ENCODE data around the gene OGT. TPM values are rescaled to one million over a fixed set of nuclear protein-coding genes. Genes with fewer than 3 reads are reported as not detected.
A peak's percentile ranks its signal among the peaks of the same experiment; 100 is the strongest.

Gene OGT
- total and polyA plus RNA-seq, 10 of the 15 experiments (the other 5 are each of a cell fraction or from before 2014, with no cell fraction given): 38.2 to 671 (median 107) TPM

- H4K20me1 ChIP-seq (ENCODE audit: control insufficient read depth, insufficient read depth): no peaks in the 10 kb centered on the region
- SMC1A ChIA-PET (ENCODE audit: uncharacterized antibody, unreplicated experiment): no interaction called here
- DNase-seq (ENCODE audit: low read depth, low spot score): no peak
- intact Hi-C loops (cut with micrococcal nuclease; ENCODE audit: unreplicated experiment): no loop called here
- peak; percentile 83 for ATAC-seq
- H3K4me3 ChIP-seq: peak overlapping the region; percentile 60
- no peaks in the 10 kb centered on the region for H3K27me3 ChIP-seq (replicated peaks in 1 of 2; ENCODE audit: control insufficient read depth in 2 of 2, insufficient read depth in 2 of 2, low read length in 1 of 2)
- CTCF ChIA-PET: interaction anchor here (1.0 kb wide), 1 partner anchor 42 kb away, joined by 3 read pairs; no protein-coding TSS in a partner anchor
- H3K79me2 ChIP-seq (ENCODE audit: control insufficient read depth, insufficient read depth, low read length): no peaks in the 10 kb centered on the region
- H3K9me3 ChIP-seq (replicated peaks; ENCODE audit: control insufficient read depth, insufficient read depth, low read length): no peaks in the 10 kb centered on the region
- no peaks in the 10 kb centered on the region for H3K36me3 ChIP-seq (ENCODE audit: control insufficient read depth in 2 of 2, insufficient read depth in 2 of 2, low read length in 1 of 2)
- H3K9ac ChIP-seq (ENCODE audit: control insufficient read depth, insufficient read depth, low read length): peak overlapping the region; percentile 7; the same call in 1 of the 2 replicates
- no peak overlapping the region for H3K27ac ChIP-seq (ENCODE audit: control insufficient read depth, insufficient read depth)
- no peak for FAIRE-seq
- H2AFZ ChIP-seq (ENCODE audit: control insufficient read depth, low read depth, low read length): peak overlapping the region; percentile 75
- POLR2A ChIA-PET: interaction anchor here (0.7 kb wide), 1 partner anchor 98 kb away, joined by 3 read pairs; no protein-coding TSS in a partner anchor
- no peaks in the 10 kb centered on the region; the same call in 1 of the 2 replicates for H3K4me1 ChIP-seq (ENCODE audit: control insufficient read depth, insufficient read depth, low read length)
- RAD21 ChIA-PET (ENCODE audit: unreplicated experiment): interaction anchor here (1.2 kb wide), 1 partner anchor 41 kb away, joined by 4 read pairs; the partner anchor contains the start of gene OGT
- in situ Hi-C loops (cut with MboI): no loop called here
- 47% methylated on average over 64 of the region's 76 CpGs for WGBS (ENCODE audit: insufficient coverage, insufficient replicate concordance, low lambda C conversion rate, missing lambda C conversion rate)
- peak overlapping the region; percentile 89 for H3K4me2 ChIP-seq (ENCODE audit: control insufficient read depth, insufficient read depth)
- BruUV-seq (replicated peaks): no TSS peak
- no peak for TF ChIP-seq SMAD1 (IDR thresholded peaks at IDR 0.05; ENCODE audit: low read depth, partially characterized antibody)
- no peak for TF ChIP-seq CHD1 (IDR thresholded peaks at IDR 0.05; ENCODE audit: low read depth, low read length)
- TF ChIP-seq ASH2L (IDR thresholded peaks at IDR 0.05; ENCODE audit: borderline replicate concordance, low read depth): no peak
- 0 out of 2 replicates have a peak, but pooled peaks have one; percentile 14 for TF ChIP-seq CREM (IDR thresholded peaks at IDR 0.05; ENCODE audit: low read depth)
- TF ChIP-seq SKIL (IDR thresholded peaks at IDR 0.05; ENCODE audit: low read depth, poor library complexity, severe bottlenecking): no peak
- TF ChIP-seq BHLHE40 (IDR thresholded peaks at IDR 0.05; ENCODE audit: borderline replicate concordance in 1 of 2, low read depth in 2 of 2, low read length in 1 of 2): peak in 1 of 2 experiments; percentile 32; a peak in 1 of 4 replicates
- TF ChIP-seq ZBTB4 (CRISPR knock-in tag; IDR thresholded peaks at IDR 0.05): no peak
- TF ChIP-seq, protein P1, sequence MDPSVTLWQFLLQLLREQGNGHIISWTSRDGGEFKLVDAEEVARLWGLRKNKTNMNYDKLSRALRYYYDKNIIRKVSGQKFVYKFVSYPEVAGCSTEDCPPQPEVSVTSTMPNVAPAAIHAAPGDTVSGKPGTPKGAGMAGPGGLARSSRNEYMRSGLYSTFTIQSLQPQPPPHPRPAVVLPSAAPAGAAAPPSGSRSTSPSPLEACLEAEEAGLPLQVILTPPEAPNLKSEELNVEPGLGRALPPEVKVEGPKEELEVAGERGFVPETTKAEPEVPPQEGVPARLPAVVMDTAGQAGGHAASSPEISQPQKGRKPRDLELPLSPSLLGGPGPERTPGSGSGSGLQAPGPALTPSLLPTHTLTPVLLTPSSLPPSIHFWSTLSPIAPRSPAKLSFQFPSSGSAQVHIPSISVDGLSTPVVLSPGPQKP (IDR thresholded peaks at IDR 0.05; ENCODE audit: low read depth, low read length): no peak
- TF ChIP-seq ATF3 (IDR thresholded peaks at IDR 0.05; ENCODE audit: borderline replicate concordance, extremely low read depth, low read depth, low read length): no peak
- 0 out of 2 replicates have a peak, but pooled peaks have one; percentile 44 for TF ChIP-seq SIN3A (IDR thresholded peaks at IDR 0.05; ENCODE audit: low read depth, low read length)
- no peak for TF ChIP-seq CBX3 (IDR thresholded peaks at IDR 0.05; ENCODE audit: borderline replicate concordance, low read depth)
- TF ChIP-seq MTA2 (IDR thresholded peaks at IDR 0.05; ENCODE audit: low read depth): no peak
Observed at GRCh38 chrX:71492231-71493065, 40.5 kb upstream of the OGT start.

Measured in GM12878 (cell line).